ENCODE measurements around the gene ITPR2.

DNA sequence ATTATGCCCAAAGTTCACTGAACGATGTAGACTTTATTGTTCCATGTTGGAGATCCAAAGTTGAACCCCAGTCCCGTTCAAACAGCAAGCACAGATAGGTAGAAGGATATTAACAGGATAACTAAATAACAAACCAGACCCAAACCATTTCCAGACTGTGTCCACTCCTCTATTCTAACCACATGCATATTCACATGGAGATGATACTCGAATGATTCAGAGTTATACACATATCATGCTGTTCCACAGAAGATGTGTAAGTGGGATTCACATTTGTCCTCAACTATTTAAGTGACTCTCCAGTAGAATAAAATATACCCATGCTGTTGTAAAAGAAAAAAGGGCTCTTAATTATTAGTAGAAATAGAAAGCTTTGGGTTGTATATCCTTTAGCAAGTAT, 185.9 kb downstream of the ITPR2 start:
- TF ChIP-seq CTCF (IDR thresholded peaks at IDR 0.05; ENCODE audit: low read length) (no peak), EZH2 (optimal IDR thresholded peaks at IDR 0.05; ENCODE audit: low read depth, low read length) (no peak)

Data from MM.1S (cell line).